CD14-positive monocyte (primary cell): Measurements from ENCODE around the gene TRIM60. TPM values are rescaled to one million over a fixed set of nuclear protein-coding genes. Genes with fewer than 3 reads are reported as not detected.

Experiments
- DNase-seq, 3 donors: peaks; one replicate each; pipeline ENCODE4 v3.0.0-alpha.2; 2011 to 2022
- H2AFZ ChIP-seq: 2 replicates; pipeline ENCODE4 v1.6.0; 2012; ENCODE audit warnings: mild to moderate bottlenecking, low read depth, low read length, inconsistent platforms; ENCODE audit not compliant: insufficient read depth, poor library complexity, severe bottlenecking
- H3K27ac ChIP-seq, 2 donors: 1 replicate in 1 of 2; 2 replicates in 1 of 2; pipeline ENCODE4 v1.5.1; 2012 to 2013; ENCODE audit warnings: low read length in 2 of 2, control low read depth in 1 of 2, inconsistent platforms in 1 of 2, low read depth in 1 of 2, mild to moderate bottlenecking in 1 of 2
- H3K27me3 ChIP-seq, 2 donors: one replicate each; pipeline versions ENCODE4 v1.6.0 to v1.6.1; 2011 to 2013; ENCODE audit warnings: low read length in 2 of 2; ENCODE audit not compliant: control insufficient read depth in 2 of 2, insufficient read depth in 2 of 2
- H3K36me3 ChIP-seq, 2 donors: replicated peaks in 1 of 2; 1 replicate in 1 of 2; 2 replicates in 1 of 2; pipeline versions ENCODE4 v1.5.1 to v1.6.1; 2012 to 2013; ENCODE audit warnings: low read length in 2 of 2, control low read depth in 1 of 2, inconsistent platforms in 1 of 2, mild to moderate bottlenecking in 1 of 2; ENCODE audit not compliant: insufficient read depth in 2 of 2, control insufficient read depth in 1 of 2
- H3K4me1 ChIP-seq, 2 donors: 1 replicate in 1 of 2; 2 replicates in 1 of 2; pipeline versions ENCODE4 v1.5.1 to v1.6.1; 2012 to 2013; ENCODE audit warnings: low read length in 2 of 2, control low read depth in 1 of 2, inconsistent platforms in 1 of 2, mild to moderate bottlenecking in 1 of 2, moderate library complexity in 1 of 2; ENCODE audit not compliant: insufficient read depth in 2 of 2, control insufficient read depth in 1 of 2
- H3K4me2 ChIP-seq: replicated peaks from 2 replicates; pipeline ENCODE3; 2012; ENCODE audit warnings: low read length, moderate library complexity, mild to moderate bottlenecking; ENCODE audit not compliant: poor library complexity, severe bottlenecking; ENCODE audit errors: extremely low read depth
- H3K4me3 ChIP-seq, 3 experiments: fragments of 200-600 bp in 1 of 3; sonication (generic) in 1 of 3; replicated peaks in 1 of 3; 1 replicate in 2 of 3; 2 replicates in 1 of 3; pipeline ENCODE4 v1.5.1; 2011 to 2013; ENCODE audit warnings: low read length in 3 of 3, mild to moderate bottlenecking in 3 of 3, control low read depth in 2 of 3, low read depth in 2 of 3, inconsistent platforms in 1 of 3, moderate library complexity in 1 of 3
- H3K79me2 ChIP-seq: 2 replicates; pipeline ENCODE4 v1.6.0; 2012; ENCODE audit warnings: mild to moderate bottlenecking, control low read depth, inconsistent platforms, low read length, moderate library complexity; ENCODE audit not compliant: insufficient read depth
- H3K9ac ChIP-seq: 2 replicates; pipeline ENCODE4 v1.6.0; 2017; ENCODE audit warnings: low read length, mild to moderate bottlenecking; ENCODE audit not compliant: insufficient read depth, poor library complexity, severe bottlenecking
- H3K9me3 ChIP-seq, 2 donors: replicated peaks in 1 of 2; 1 replicate in 1 of 2; 2 replicates in 1 of 2; pipeline versions ENCODE4 v1.5.1 to v1.6.1; 2012 to 2013; ENCODE audit warnings: low read length in 2 of 2, control low read depth in 1 of 2; ENCODE audit not compliant: control insufficient read depth in 1 of 2, insufficient read depth in 1 of 2
- H4K20me1 ChIP-seq: 2 replicates; pipeline ENCODE4 v1.6.0; 2012; ENCODE audit warnings: mild to moderate bottlenecking, low read length, control low read depth, moderate library complexity; ENCODE audit not compliant: insufficient read depth
- H3K27ac Mint-ChIP-seq, 7 donors: one replicate each; pipeline ENCODE4 v1.8.0; 2020; ENCODE audit warnings: mild to moderate bottlenecking in 7 of 7, mixed read lengths in 7 of 7, moderate library complexity in 6 of 7, inconsistent platforms in 2 of 7
- H3K27me3 Mint-ChIP-seq, 3 donors: one replicate each; pipeline ENCODE4 v1.8.0; 2021 to 2022; ENCODE audit warnings: low read depth in 3 of 3, mild to moderate bottlenecking in 3 of 3, mixed read lengths in 3 of 3, moderate library complexity in 3 of 3, inconsistent platforms in 1 of 3
- H3K36me3 Mint-ChIP-seq, 2 donors: one replicate each; pipeline ENCODE4 v1.8.0; 2020; ENCODE audit warnings: mixed read lengths in 2 of 2, inconsistent platforms in 1 of 2, mild to moderate bottlenecking in 1 of 2
- H3K4me1 Mint-ChIP-seq: one replicate; pipeline ENCODE4 v1.8.0; 2020; ENCODE audit warnings: mild to moderate bottlenecking, mixed read lengths
- H3K4me3 Mint-ChIP-seq, 2 donors: one replicate each; pipeline ENCODE4 v1.8.0; 2020; ENCODE audit warnings: mild to moderate bottlenecking in 2 of 2, mixed read lengths in 2 of 2, moderate library complexity in 1 of 2
- H3K9me3 Mint-ChIP-seq, 7 donors: one replicate each; pipeline ENCODE4 v1.8.0; 2020 to 2022; ENCODE audit warnings: mixed read lengths in 7 of 7, mild to moderate bottlenecking in 6 of 7, moderate library complexity in 6 of 7, inconsistent platforms in 2 of 7
- CTCF ChIP-seq: fragments of 200-600 bp; IDR thresholded peaks from one replicate; pipeline ENCODE4 v1.8.0; 2022; ENCODE audit warnings: antibody characterized with exemption, mild to moderate bottlenecking
- WGBS: methylation state at CpG from one replicate; pipeline ENCODE4 v1.1.5; 2013; ENCODE audit warnings: missing lambda C conversion rate; ENCODE audit not compliant: insufficient coverage; 5-methylcytosine and 5-hydroxymethylcytosine counted together
- intact Hi-C, 2 donors: fragments of 100-400 bp; cut with micrococcal nuclease; formaldehyde crosslinking; loops; one replicate each; pipeline versions ENCODE4 v1.15.0 to v1.15.1; 2023
- polyA plus RNA-seq, 3 donors: library from polyadenylated mRNA; depleted of rRNA in 1 of 3; unstranded in 2 of 3; stranded (reverse) in 1 of 3; fragments of 300-500 nt in 2 of 3; fragments of >200 nt in 1 of 3; fragmentation: Illumina TruSeq in 2 of 3; gene quantifications; 1 replicate in 2 of 3; 2 replicates in 1 of 3; pipeline ENCODE4 v1.2.3, GENCODE V29; 2012 to 2021

TRIM60 gene
- polyA plus RNA-seq, 3 donors, result not detected

DNA sequence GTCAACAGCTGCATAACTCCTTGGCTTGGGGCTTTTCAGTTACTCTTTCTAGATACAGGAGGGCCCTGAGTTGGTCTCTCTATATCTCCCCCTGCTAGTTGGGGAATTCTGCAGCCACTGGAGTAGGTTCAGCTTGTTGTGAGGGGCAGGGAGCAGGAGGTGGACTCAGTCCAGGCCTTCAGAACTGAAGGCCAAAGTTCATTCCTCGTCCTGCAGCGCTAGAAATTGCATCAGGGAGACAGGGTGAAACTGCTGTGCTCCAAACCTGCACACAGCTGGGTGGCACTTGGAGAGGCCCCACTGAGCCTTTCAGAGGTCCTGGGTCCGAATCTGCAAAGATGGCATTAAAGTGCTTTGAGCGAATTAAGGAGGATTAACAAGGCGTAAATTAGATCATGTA, 24.9 kb upstream of the TRIM60 start:
- no peaks in the 10 kb centered on the region for H3K36me3 Mint-ChIP-seq
- H3K4me1 Mint-ChIP-seq, result no peaks in the 10 kb centered on the region
- H2AFZ ChIP-seq, result no peak overlapping the region
- DNase-seq, result no peak
- no peak overlapping the region for H3K4me3 ChIP-seq
- no peak overlapping the region for H3K4me2 ChIP-seq
- no peaks in the 10 kb centered on the region for H3K79me2 ChIP-seq
- 92% methylated on average over 3 of the region's 5 CpGs for WGBS
- no peak overlapping the region for H3K9ac ChIP-seq
- H3K4me1 ChIP-seq, result no peaks in the 10 kb centered on the region
- intact Hi-C loops, result no loop called here
- no peak overlapping the region for H3K4me3 Mint-ChIP-seq
- H3K27ac ChIP-seq, result no peak overlapping the region
- peaks cover 0 to 7% (median 4%) of the 10 kb centered on the region in 3 donors for H3K27me3 Mint-ChIP-seq
- no peak for TF ChIP-seq CTCF
- peaks cover 0 to 3% (median 0%) of the 10 kb centered on the region in 7 donors for H3K9me3 Mint-ChIP-seq
- no peaks in the 10 kb centered on the region for H3K36me3 ChIP-seq
- H3K27me3 ChIP-seq, result no peaks in the 10 kb centered on the region
- H3K9me3 ChIP-seq, result no peaks in the 10 kb centered on the region
- no peaks in the 10 kb centered on the region for H4K20me1 ChIP-seq
- H3K27ac Mint-ChIP-seq, result no peak overlapping the region

DNA sequence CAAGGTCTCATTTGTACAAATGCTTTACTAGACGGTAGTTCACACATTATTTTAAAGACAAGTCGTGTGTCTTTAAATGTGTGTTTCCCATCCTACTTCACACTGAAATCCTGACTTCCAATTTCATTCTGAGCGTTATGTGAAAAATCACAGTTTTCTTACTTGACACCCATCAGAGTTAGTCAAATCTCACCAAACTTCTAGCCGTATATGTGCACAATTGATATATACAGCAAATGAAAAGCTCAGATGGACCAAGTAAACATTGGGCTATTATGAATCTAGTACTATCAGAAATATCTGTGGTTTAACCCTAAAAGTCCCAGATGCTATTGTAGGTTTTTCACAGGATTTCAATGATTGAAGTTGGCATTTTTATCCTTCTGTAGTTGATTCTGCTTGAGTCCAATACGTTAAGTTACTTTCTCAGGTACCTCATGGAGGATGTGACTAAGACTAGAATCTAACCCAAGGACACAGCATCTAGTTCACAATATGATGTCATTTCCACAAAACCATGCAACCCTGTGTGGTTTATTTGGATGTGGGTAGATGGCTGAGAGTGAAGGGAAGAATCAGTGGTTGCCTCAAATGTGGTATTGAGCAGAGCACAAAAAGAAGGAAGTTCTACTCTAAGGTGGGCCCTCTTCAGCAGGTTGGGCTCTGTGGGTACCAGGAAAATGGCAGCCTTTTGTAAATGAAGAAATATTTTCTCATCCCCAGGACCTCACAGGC, 22.1 kb upstream of the TRIM60 start:
- Histone ChIP-seq H3K4me3 (no peak overlapping the region), H3K4me1 (no peaks in the 10 kb centered on the region), H3K79me2 (no peaks in the 10 kb centered on the region), H3K9ac (no peak overlapping the region), H3K9me3 (no peaks in the 10 kb centered on the region), H3K36me3 (no peaks in the 10 kb centered on the region), H3K4me2 (no peak overlapping the region), H3K27me3 (no peaks in the 10 kb centered on the region), H3K27ac (no peak overlapping the region), H2AFZ (no peak overlapping the region), H4K20me1 (no peaks in the 10 kb centered on the region)
- no peak for DNase-seq
- H3K27me3 Mint-ChIP-seq, result peaks cover 0 to 5% (median 4%) of the 10 kb centered on the region in 3 donors
- no peak for TF ChIP-seq CTCF
- no peak overlapping the region for H3K4me3 Mint-ChIP-seq
- 100% methylated on average over 2 of the region's 5 CpGs for WGBS
- no peaks in the 10 kb centered on the region for H3K4me1 Mint-ChIP-seq
- intact Hi-C loops, result no loop called here
- H3K9me3 Mint-ChIP-seq, result peaks cover 0 to 3% (median 0%) of the 10 kb centered on the region in 7 donors
- no peaks in the 10 kb centered on the region for H3K36me3 Mint-ChIP-seq
- no peak overlapping the region for H3K27ac Mint-ChIP-seq
